ENCODE results near the gene CLPX.

The CLPX gene

DNA sequence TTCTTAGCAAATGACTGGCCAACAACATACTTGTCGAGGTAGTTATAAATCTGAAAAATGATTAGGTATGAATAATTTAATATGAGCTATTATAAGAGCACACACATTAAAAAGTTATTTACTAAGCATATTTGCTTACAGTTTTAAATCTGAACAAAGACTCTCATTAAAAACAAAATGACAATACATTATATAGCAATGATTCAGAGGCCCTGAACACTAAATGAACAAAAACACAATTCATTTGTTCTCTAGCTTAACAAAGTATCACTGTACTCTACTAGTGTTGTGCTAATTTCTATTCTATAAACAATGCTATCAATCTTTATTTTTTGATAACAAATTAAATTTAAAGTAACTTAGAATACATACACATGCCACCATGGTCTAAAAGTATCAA is 21.0 kb downstream of the CLPX start:
- no peak overlapping the region for H3K18ac ChIP-seq (ENCODE audit: low read depth in 1 of 2, low read length in 2 of 2)
- no peak overlapping the region for H2AFZ ChIP-seq (ENCODE audit: low read depth, low read length)
- H3K9ac ChIP-seq (ENCODE audit: low read length) = no peak overlapping the region
- H2BK5ac ChIP-seq (ENCODE audit: low read depth, low read length, poor library complexity, severe bottlenecking) = no peak overlapping the region
- H2BK15ac ChIP-seq (ENCODE audit: low read depth, poor library complexity, severe bottlenecking) = no peak overlapping the region
- peaks cover 14 to 65% of the 10 kb centered on the region in 2 experiments for H3K36me3 ChIP-seq (ENCODE audit: control insufficient read depth in 1 of 2, insufficient read depth in 2 of 2, low read depth in 1 of 2, low read length in 2 of 2)
- H3K4ac ChIP-seq (ENCODE audit: low read depth in 1 of 2, low read length in 2 of 2) = no peak overlapping the region
- H3K23ac ChIP-seq (ENCODE audit: low read length in 2 of 2) = no peak overlapping the region
- H3K9me3 ChIP-seq (ENCODE audit: control insufficient read depth, low read length) = no peaks in the 10 kb centered on the region
- no CpG with 5 or more reads among the region's 1 CpG for WGBS
- no peak overlapping the region for H3K27ac ChIP-seq (ENCODE audit: low read length, poor library complexity, severe bottlenecking)
- H3K4me2 ChIP-seq (ENCODE audit: low read length, poor library complexity, severe bottlenecking) = no peak overlapping the region
- peaks cover 3% of the 10 kb centered on the region for H3K4me1 ChIP-seq (ENCODE audit: control insufficient read depth, insufficient read depth, low read depth, low read length)
- H4K91ac ChIP-seq (ENCODE audit: low read length) = no peak overlapping the region
- H2BK12ac ChIP-seq (ENCODE audit: low read length in 2 of 2) = no peak overlapping the region
- no peak overlapping the region for H4K8ac ChIP-seq (ENCODE audit: low read length)
- peaks cover 12% of the 10 kb centered on the region for H3K79me1 ChIP-seq (replicated peaks; ENCODE audit: low read length, poor library complexity, severe bottlenecking)
- no peak overlapping the region for H2AK5ac ChIP-seq (ENCODE audit: low read length, severe bottlenecking)
- no peak overlapping the region for H2BK120ac ChIP-seq (ENCODE audit: low read depth, low read length)
- no peak overlapping the region for H3K4me3 ChIP-seq (ENCODE audit: insufficient read depth in 1 of 2, low read depth in 1 of 2, low read length in 2 of 2)
- DNase-seq = no peak
- no peaks in the 10 kb centered on the region for H3K27me3 ChIP-seq (ENCODE audit: control insufficient read depth in 1 of 2, insufficient read depth in 1 of 2, low read length in 2 of 2)
- H3K14ac ChIP-seq (ENCODE audit: low read length in 2 of 2) = no peak overlapping the region

DNA sequence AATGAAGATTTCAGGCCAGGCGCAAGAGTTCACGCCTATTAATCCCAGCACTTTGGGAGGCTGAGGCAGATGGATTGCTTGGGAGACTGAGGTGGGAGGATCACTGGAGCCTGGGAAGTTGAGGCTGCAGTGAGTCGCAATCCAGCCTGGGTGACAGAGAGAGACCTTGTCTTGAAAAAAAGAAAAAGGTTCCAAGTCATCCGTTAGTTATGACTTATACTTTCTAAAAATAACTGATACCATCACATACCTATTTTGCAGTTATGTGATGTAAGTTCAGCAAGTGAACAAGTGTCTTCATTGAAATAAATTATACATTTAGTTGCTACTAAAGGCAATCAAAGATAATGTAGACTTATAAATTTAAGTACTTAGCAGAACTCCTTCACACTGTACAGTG is 22.1 kb downstream of the CLPX start:
- H3K9ac ChIP-seq (ENCODE audit: low read length) = no peak overlapping the region
- H3K9me3 ChIP-seq (ENCODE audit: control insufficient read depth, low read length) = no peaks in the 10 kb centered on the region
- H2AK5ac ChIP-seq (ENCODE audit: low read length, severe bottlenecking) = no peak overlapping the region
- no peak overlapping the region for H4K91ac ChIP-seq (ENCODE audit: low read length)
- H3K79me1 ChIP-seq (replicated peaks; ENCODE audit: low read length, poor library complexity, severe bottlenecking) = peaks cover 11% of the 10 kb centered on the region
- H3K4me3 ChIP-seq (ENCODE audit: insufficient read depth in 1 of 2, low read depth in 1 of 2, low read length in 2 of 2) = no peak overlapping the region
- no peak overlapping the region for H2BK15ac ChIP-seq (ENCODE audit: low read depth, poor library complexity, severe bottlenecking)
- H3K4ac ChIP-seq (ENCODE audit: low read depth in 1 of 2, low read length in 2 of 2) = no peak overlapping the region
- H2BK12ac ChIP-seq (ENCODE audit: low read length in 2 of 2) = no peak overlapping the region
- no peak overlapping the region for H2BK120ac ChIP-seq (ENCODE audit: low read depth, low read length)
- H3K14ac ChIP-seq (ENCODE audit: low read length in 2 of 2) = no peak overlapping the region
- no peak overlapping the region for H3K23ac ChIP-seq (ENCODE audit: low read length in 2 of 2)
- no peak overlapping the region for H4K8ac ChIP-seq (ENCODE audit: low read length)
- no peak overlapping the region for H2BK5ac ChIP-seq (ENCODE audit: low read depth, low read length, poor library complexity, severe bottlenecking)
- H2AFZ ChIP-seq (ENCODE audit: low read depth, low read length) = no peak overlapping the region
- H3K4me1 ChIP-seq (ENCODE audit: control insufficient read depth, insufficient read depth, low read depth, low read length) = peaks cover 3% of the 10 kb centered on the region
- WGBS = 98% methylated on average over 2 of the region's 4 CpGs
- H3K27me3 ChIP-seq (ENCODE audit: control insufficient read depth in 1 of 2, insufficient read depth in 1 of 2, low read length in 2 of 2) = no peaks in the 10 kb centered on the region
- H3K36me3 ChIP-seq (ENCODE audit: control insufficient read depth in 1 of 2, insufficient read depth in 2 of 2, low read depth in 1 of 2, low read length in 2 of 2) = peaks cover 10 to 72% of the 10 kb centered on the region in 2 experiments
- H3K4me2 ChIP-seq (ENCODE audit: low read length, poor library complexity, severe bottlenecking) = no peak overlapping the region
- no peak overlapping the region for H3K27ac ChIP-seq (ENCODE audit: low read length, poor library complexity, severe bottlenecking)
- H3K18ac ChIP-seq (ENCODE audit: low read depth in 1 of 2, low read length in 2 of 2) = no peak overlapping the region
- no peak for DNase-seq

DNA sequence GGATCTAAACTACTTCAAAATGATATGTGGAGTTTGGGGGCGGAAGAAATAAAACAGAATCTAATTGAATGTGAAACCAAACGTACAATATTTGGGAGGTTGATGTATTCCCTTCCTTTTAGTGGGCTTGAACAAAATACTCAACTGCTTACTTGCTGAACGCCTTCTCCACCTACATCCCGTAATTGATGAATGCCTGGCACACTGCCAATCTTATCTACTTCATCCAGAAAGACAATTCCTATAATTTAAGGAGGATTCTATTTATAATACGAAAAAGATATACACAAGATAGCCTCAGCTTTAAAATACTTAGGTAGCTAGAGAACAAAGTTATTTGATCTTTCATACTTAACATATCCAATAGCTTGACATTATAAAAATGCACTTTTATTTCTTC is 28.4 kb downstream of the CLPX start:
- Histone ChIP-seq H3K36me3 (ENCODE audit: control insufficient read depth in 1 of 2, insufficient read depth in 2 of 2, low read depth in 1 of 2, low read length in 2 of 2) (peaks cover 12 to 88% of the 10 kb centered on the region in 2 experiments), H4K91ac (ENCODE audit: low read length) (no peak overlapping the region), H3K9me3 (ENCODE audit: control insufficient read depth, low read length) (no peaks in the 10 kb centered on the region), H2BK15ac (ENCODE audit: low read depth, poor library complexity, severe bottlenecking) (no peak overlapping the region), H3K4me3 (ENCODE audit: insufficient read depth in 1 of 2, low read depth in 1 of 2, low read length in 2 of 2) (no peak overlapping the region), H3K18ac (ENCODE audit: low read depth in 1 of 2, low read length in 2 of 2) (no peak overlapping the region), H3K14ac (ENCODE audit: low read length in 2 of 2) (no peak overlapping the region), H3K27ac (ENCODE audit: low read length, poor library complexity, severe bottlenecking) (no peak overlapping the region), H3K9ac (ENCODE audit: low read length) (no peak overlapping the region), H2BK120ac (ENCODE audit: low read depth, low read length) (no peak overlapping the region), H4K8ac (ENCODE audit: low read length) (no peak overlapping the region), H2BK5ac (ENCODE audit: low read depth, low read length, poor library complexity, severe bottlenecking) (no peak overlapping the region), H2AFZ (ENCODE audit: low read depth, low read length) (no peak overlapping the region), H3K79me1 (replicated peaks; ENCODE audit: low read length, poor library complexity, severe bottlenecking) (peaks cover 4% of the 10 kb centered on the region), H3K4me1 (ENCODE audit: control insufficient read depth, insufficient read depth, low read depth, low read length) (no peaks in the 10 kb centered on the region), H3K23ac (ENCODE audit: low read length in 2 of 2) (no peak overlapping the region), H2AK5ac (ENCODE audit: low read length, severe bottlenecking) (no peak overlapping the region), H3K4me2 (ENCODE audit: low read length, poor library complexity, severe bottlenecking) (no peak overlapping the region), H3K4ac (ENCODE audit: low read depth in 1 of 2, low read length in 2 of 2) (no peak overlapping the region), H3K27me3 (ENCODE audit: control insufficient read depth in 1 of 2, insufficient read depth in 1 of 2, low read length in 2 of 2) (no peaks in the 10 kb centered on the region), H2BK12ac (ENCODE audit: low read length in 2 of 2) (no peak overlapping the region)
- 92% methylated on average over 2 of the region's 5 CpGs for WGBS
- no peak for DNase-seq

- Histone ChIP-seq H2BK120ac (ENCODE audit: low read depth, low read length) (no peak overlapping the region), H3K27ac (ENCODE audit: low read length, poor library complexity, severe bottlenecking) (no peak overlapping the region), H3K4me2 (ENCODE audit: low read length, poor library complexity, severe bottlenecking) (no peak overlapping the region), H4K8ac (ENCODE audit: low read length) (no peak overlapping the region), H3K14ac (ENCODE audit: low read length in 2 of 2) (no peak overlapping the region), H2BK15ac (ENCODE audit: low read depth, poor library complexity, severe bottlenecking) (no peak overlapping the region), H3K9me3 (ENCODE audit: control insufficient read depth, low read length) (no peaks in the 10 kb centered on the region), H3K4ac (ENCODE audit: low read depth in 1 of 2, low read length in 2 of 2) (no peak overlapping the region), H2BK5ac (ENCODE audit: low read depth, low read length, poor library complexity, severe bottlenecking) (no peak overlapping the region), H3K36me3 (ENCODE audit: control insufficient read depth in 1 of 2, insufficient read depth in 2 of 2, low read depth in 1 of 2, low read length in 2 of 2) (peaks cover 15 to 91% of the 10 kb centered on the region in 2 experiments), H3K18ac (ENCODE audit: low read depth in 1 of 2, low read length in 2 of 2) (no peak overlapping the region), H3K27me3 (ENCODE audit: control insufficient read depth in 1 of 2, insufficient read depth in 1 of 2, low read length in 2 of 2) (no peaks in the 10 kb centered on the region), H3K4me3 (ENCODE audit: insufficient read depth in 1 of 2, low read depth in 1 of 2, low read length in 2 of 2) (no peak overlapping the region), H4K91ac (ENCODE audit: low read length) (no peak overlapping the region), H3K23ac (ENCODE audit: low read length in 2 of 2) (no peak overlapping the region), H3K79me1 (replicated peaks; ENCODE audit: low read length, poor library complexity, severe bottlenecking) (peaks cover 2% of the 10 kb centered on the region), H2AK5ac (ENCODE audit: low read length, severe bottlenecking) (no peak overlapping the region), H3K4me1 (ENCODE audit: control insufficient read depth, insufficient read depth, low read depth, low read length) (no peaks in the 10 kb centered on the region), H2AFZ (ENCODE audit: low read depth, low read length) (no peak overlapping the region), H3K9ac (ENCODE audit: low read length) (no peak overlapping the region), H2BK12ac (ENCODE audit: low read length in 2 of 2) (no peak overlapping the region)
- DNase-seq = no peak
- WGBS = over 99% methylated on average over 6 of the region's 6 CpGs
Measured at GRCh38 chr15:65154720-65155119, 30.4 kb downstream of the CLPX start.

All from mesenchymal stem cell (in vitro differentiated cells and primary cell).